Pancreas (tissue), 10 donors: Measurements from ENCODE around the gene ZNF324. TPM values are rescaled to one million over a fixed set of nuclear protein-coding genes. Genes with fewer than 3 reads are reported as not detected.

Source experiments
- ATAC-seq, 4 donors: fragments of 200-7000 bp; cut with Tn5 transposase; one replicate each; pipeline versions ENCODE4 v1.8.0 to v1.9.1; 2020; ENCODE audit warnings: mild to moderate bottlenecking in 4 of 4, moderate library complexity in 4 of 4
- DNase-seq, 6 donors: peaks; one replicate each; pipeline ENCODE4 v3.0.0-alpha.2; 2020
- FAIRE-seq: peaks from 2 replicates; lab custom pipeline; 2012; peaks lifted over from hg19 to GRCh38; lab: Jason Lieb, UNC
- H3K27ac ChIP-seq, 4 donors: fragments of 200-600 bp; sonication (generic); 1 replicate in 3 of 4; 2 replicates in 1 of 4; pipeline versions ENCODE4 v1.5.0 to v1.8.0; 2020
- H3K27me3 ChIP-seq, 4 donors: fragments of 200-600 bp; one replicate each; pipeline ENCODE4 v1.8.0; 2021
- H3K36me3 ChIP-seq, 3 donors: fragments of 200-600 bp; sonication (generic) in 1 of 3; one replicate each; pipeline versions ENCODE4 v1.5.0 to v1.8.0; 2020 to 2021
- H3K4me1 ChIP-seq, 3 donors: fragments of 200-600 bp; one replicate each; pipeline ENCODE4 v1.8.0; 2021
- H3K4me3 ChIP-seq, 4 donors: fragments of 200-600 bp; sonication (generic) in 2 of 4; one replicate each; pipeline versions ENCODE4 v1.5.0 to v1.8.0; 2020 to 2021
- H3K9me3 ChIP-seq, 4 donors: fragments of 200-600 bp; one replicate each; pipeline ENCODE4 v1.8.0; 2021
- CTCF ChIP-seq, 4 donors: fragments of 200-600 bp; sonication (generic) in 3 of 4; IDR thresholded peaks; one replicate each; pipeline versions ENCODE4 v1.5.0 to v1.8.0; 2021; ENCODE audit warnings: antibody characterized with exemption in 4 of 4
- WGBS, 2 donors: extraction: QIAGEN DNeasy Blood & Tissue Kit; methylation state at CpG; one replicate each; pipeline ENCODE4 v1.1.7; 2013; 5-methylcytosine and 5-hydroxymethylcytosine counted together
- intact Hi-C, 3 donors: fragments of 100-400 bp; cut with DNase I; formaldehyde crosslinking; loops; one replicate each; pipeline versions ENCODE4 v1.11.1 to v1.14.2; 2022
- polyA plus RNA-seq, 2 donors: library from polyadenylated mRNA; stranded (reverse); fragments of 200-250 nt; gene quantifications; one replicate each; pipeline ENCODE4 v1.2.3, GENCODE V29; 2013
- total RNA-seq, 6 donors: library from RNA; stranded (reverse); fragmentation: NEBNext Ultra II Directional in 4 of 6; extraction: Animal tissue kit (Norgen Biotek cat#: 25700) in 4 of 6; gene quantifications; one replicate each; pipeline versions ENCODE4 v1.2.1 to v1.2.4, GENCODE V29; 2021 to 2023
- donor health status: healthy with polysubstance abuse.
- donor health status: DM: no; HTN: no; CAD: no; lungs with moderate emphysema.
- donor health status: DM: no; HTN: no; CAD: no.
- donor health status: control.
- donor health status: control.
- donor health status: Bipolar disorder and iron deficiency.
- donor health status: DM: yes; HTN: yes; CAD: no.
- donor health status: DM: no; HTN: no; CAD: no.
- donor health status: DM: no; HTN: no; CAD: no.
- donor health status: DM: yes; HTN: yes; CAD: no.

ZNF324 gene
- total and polyA plus RNA-seq, 8 donors = 3.5 to 7.3 (median 5.8) TPM

DNA sequence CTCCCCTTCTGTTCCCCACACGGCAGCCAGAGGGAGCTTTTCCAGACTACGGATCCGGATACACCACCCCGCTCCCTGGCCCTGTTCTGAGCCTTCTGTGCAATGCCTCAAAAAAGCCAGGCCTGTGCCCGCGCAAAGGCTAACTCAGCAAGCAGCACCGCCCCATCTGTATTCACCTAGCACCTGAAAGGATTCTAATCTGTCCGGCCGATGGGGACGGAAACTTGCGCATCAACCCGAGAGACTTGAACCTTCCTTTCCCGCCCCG is 52.1 kb downstream of the ZNF324 start:
- Histone ChIP-seq H3K9me3 (no peaks in the 10 kb centered on the region), H3K27ac (peak overlapping the region; percentile 86 to 93 (median 90)), H3K27me3 (no peaks in the 10 kb centered on the region), H3K36me3 (peaks cover 0 to 8% (median 0%) of the 10 kb centered on the region in 3 donors), H3K4me1 (peaks cover 6 to 14% (median 13%) of the 10 kb centered on the region in 3 donors), H3K4me3 (peak overlapping the region; percentile 55 to 94 (median 84))
- ATAC-seq (peak; percentile 49 to 73 (median 64)), FAIRE-seq (no peak), DNase-seq (peak in 5 of 6 donors; percentile 53 to 76 (median 58))
- intact Hi-C loops = no loop called here
- peak in 3 of 4 donors; percentile 29 to 35 (median 32) for TF ChIP-seq CTCF (IDR thresholded peaks at IDR 0.05)
- 0% methylated on average over 14 of the region's 14 CpGs for WGBS, 2 donors

DNA sequence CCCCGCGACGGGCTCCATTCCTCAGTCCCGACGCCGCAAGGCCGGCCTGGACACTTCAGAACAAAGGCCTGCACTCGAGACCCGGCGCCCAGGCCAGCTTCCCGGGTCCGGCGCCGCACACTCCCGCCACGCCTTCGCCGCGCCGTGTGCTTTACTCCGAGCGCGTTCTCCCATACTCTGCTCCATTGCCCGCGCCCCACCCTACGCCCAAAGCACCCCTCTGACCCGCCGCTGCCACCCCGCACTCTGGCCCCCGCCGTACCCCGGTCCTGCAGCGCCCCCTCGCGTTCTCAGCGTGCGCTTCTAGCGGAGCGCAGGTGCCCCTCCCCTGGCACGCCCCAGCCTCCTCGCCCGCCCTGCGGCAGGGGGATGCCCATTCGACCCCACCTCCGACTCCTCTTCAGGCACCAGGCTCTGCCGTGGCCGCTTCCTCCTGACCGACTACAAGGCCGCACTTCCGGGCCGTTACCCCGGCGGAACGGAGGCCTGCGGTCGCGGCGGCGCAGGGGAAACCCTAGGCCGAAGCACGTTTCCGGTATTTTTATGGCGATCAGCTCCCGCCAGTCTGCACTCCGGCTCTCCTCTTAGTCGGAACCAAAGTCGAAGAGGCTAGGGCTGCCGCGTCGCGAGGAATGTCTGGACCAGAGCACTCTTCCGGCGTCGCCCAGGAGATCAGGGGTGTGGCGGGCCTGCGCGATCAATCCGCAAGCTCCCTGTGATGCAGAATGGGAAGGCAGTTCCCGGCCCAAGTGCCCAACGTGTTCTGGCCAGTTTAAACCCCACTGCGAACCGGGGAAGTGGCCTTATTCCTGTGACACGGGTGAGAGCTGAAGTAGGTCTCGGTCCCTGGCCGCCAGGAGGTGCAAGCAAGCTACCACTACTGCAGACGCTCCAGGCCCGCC is 52.7 kb downstream of the ZNF324 start, which contains the start of gene ZBTB45:
Gene ZBTB45, minus strand, starts transcription at position 456 of the 902 bp plus-strand sequence. CDS start 2,137 bp downstream, outside the sequence.
- peaks cover 0 to 8% (median 0%) of the 10 kb centered on the region in 3 donors for H3K36me3 ChIP-seq
- no peaks in the 10 kb centered on the region for H3K27me3 ChIP-seq
- ATAC-seq = peak; percentile 87 to 92 (median 88)
- no peak for FAIRE-seq
- peaks cover 6 to 14% (median 13%) of the 10 kb centered on the region in 3 donors for H3K4me1 ChIP-seq
- intact Hi-C loops = no loop called here
- no peaks in the 10 kb centered on the region for H3K9me3 ChIP-seq
- H3K27ac ChIP-seq = peak within 1 kb of the TSS; percentile 86 to 93 (median 90)
- peak within 1 kb of the TSS; percentile 55 to 94 (median 84) for H3K4me3 ChIP-seq
- peak in 3 of 4 donors; percentile 34 to 44 (median 40) for TF ChIP-seq CTCF (IDR thresholded peaks at IDR 0.05)
- peak; percentile 90 to 97 (median 94) for DNase-seq
- 1% methylated on average over 87 of the region's 87 CpGs for WGBS, 2 donors

DNA sequence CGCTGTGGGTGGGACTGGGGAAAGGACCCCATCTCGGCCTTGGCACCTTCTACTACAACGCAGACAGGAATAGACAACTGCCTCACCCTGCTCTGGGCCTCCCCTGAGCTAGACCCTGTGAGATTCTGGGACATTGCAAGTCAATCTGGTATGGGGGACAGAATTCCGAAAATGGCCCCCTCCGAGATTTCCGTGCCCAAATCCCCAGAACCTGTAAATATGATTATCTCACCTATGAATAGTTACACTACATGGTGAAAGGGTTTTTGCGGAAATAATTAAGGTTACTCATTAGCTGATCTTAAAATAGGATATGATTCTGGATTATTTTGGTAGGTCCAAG is 53.3 kb downstream of the ZNF324 start:
- Histone ChIP-seq H3K9me3 (no peaks in the 10 kb centered on the region), H3K27me3 (no peaks in the 10 kb centered on the region), H3K27ac (peak overlapping the region; percentile 86 to 93 (median 90)), H3K4me3 (peak overlapping the region; percentile 55 to 94 (median 84)), H3K36me3 (peaks cover 0 to 8% (median 0%) of the 10 kb centered on the region in 3 donors), H3K4me1 (peaks cover 6 to 14% (median 13%) of the 10 kb centered on the region in 3 donors)
- no peak for DNase-seq
- intact Hi-C loops = no loop called here
- ATAC-seq = no peak
- no peak for TF ChIP-seq CTCF (IDR thresholded peaks at IDR 0.05)
- 2 to 5% methylated on average over 7 of the region's 7 CpGs for WGBS, 2 donors
- no peak for FAIRE-seq

GRCh38 chr19:58521651-58522050 is 54.8 kb downstream of the ZNF324 start:
- Histone ChIP-seq H3K4me3 (no peak overlapping the region), H3K27ac (no peak overlapping the region), H3K4me1 (peaks cover 6 to 14% (median 13%) of the 10 kb centered on the region in 3 donors), H3K36me3 (peaks cover 0 to 7% (median 0%) of the 10 kb centered on the region in 3 donors), H3K9me3 (no peaks in the 10 kb centered on the region), H3K27me3 (no peaks in the 10 kb centered on the region)
- ATAC-seq (no peak), DNase-seq (no peak), FAIRE-seq (no peak)
- WGBS, 2 donors = 63 to 68% methylated on average over 4 of the region's 4 CpGs
- intact Hi-C loops = no loop called here
- TF ChIP-seq CTCF (IDR thresholded peaks at IDR 0.05) = no peak
